Uterus (tissue), 4 donors: ENCODE data around the gene PHC1. TPM values are rescaled to one million over a fixed set of nuclear protein-coding genes. Genes with fewer than 3 reads are reported as not detected.

Experiments
- DNase-seq, 2 donors: peaks; one replicate each; pipeline ENCODE4 v3.0.0-alpha.2; 2019 to 2020
- H3K27ac ChIP-seq, 2 donors: fragments of 200-600 bp; sonication (generic); 1 replicate in 1 of 2; 2 replicates in 1 of 2; pipeline ENCODE4 v1.5.1; 2016 to 2018
- H3K27me3 ChIP-seq, 2 donors: fragments of 200-600 bp; sonication (generic); one replicate each; pipeline ENCODE4 v1.5.1; 2018 to 2019; ENCODE audit warnings: control low read depth in 1 of 2
- H3K36me3 ChIP-seq, 2 donors: fragments of 200-600 bp; sonication (generic); one replicate each; pipeline ENCODE4 v1.5.1; 2019; ENCODE audit warnings: control low read depth in 1 of 2
- H3K4me1 ChIP-seq, 2 donors: fragments of 200-600 bp; sonication (generic); one replicate each; pipeline ENCODE4 v1.5.1; 2018 to 2019; ENCODE audit warnings: control low read depth in 1 of 2
- H3K4me3 ChIP-seq, 2 donors: fragments of 200-600 bp; sonication (generic); 1 replicate in 1 of 2; 2 replicates in 1 of 2; pipeline ENCODE4 v1.5.1; 2018 to 2019; ENCODE audit warnings: mild to moderate bottlenecking in 1 of 2
- H3K9me3 ChIP-seq, 2 donors: fragments of 200-600 bp; sonication (generic); one replicate each; pipeline ENCODE4 v1.5.1; 2019; ENCODE audit warnings: control low read depth in 1 of 2
- POLR2A ChIP-seq, 2 donors: fragments of 450-650 bp; IDR thresholded peaks; one replicate each; pipeline ENCODE4 v1.6.1; 2016; ENCODE audit warnings: antibody characterized with exemption in 2 of 2, mild to moderate bottlenecking in 1 of 2, moderate library complexity in 1 of 2
- intact Hi-C: fragments of 100-400 bp; cut with DNase I; formaldehyde crosslinking; loops from one replicate; pipeline ENCODE4 v1.15.1; 2023; ENCODE audit warnings: low total_unique reads
- total RNA-seq, 4 donors: library from RNA; depleted of rRNA in 3 of 4; stranded (reverse); fragments of >200 nt in 3 of 4; gene quantifications; one replicate each; pipeline versions ENCODE4 v1.1.0 to v1.2.4, GENCODE V29; 2014 to 2023
- TF ChIP-seq, protein P1 (sequence below), 4 experiments: fragments of 200-600 bp in 2 of 4; fragments of 450-650 bp in 2 of 4; sonication (generic) in 2 of 4; IDR thresholded peaks; one replicate each; pipeline ENCODE4 v1.5.1; 2016 to 2019; ENCODE audit warnings: antibody characterized with exemption in 4 of 4, mild to moderate bottlenecking in 2 of 4, moderate library complexity in 1 of 4
- donor health status: DM: yes; HTN: yes; CAD: no.

The PHC1 gene
- total RNA-seq, 4 donors from 2014 or later = 27.7 to 82.0 (median 53.7) TPM

DNA sequence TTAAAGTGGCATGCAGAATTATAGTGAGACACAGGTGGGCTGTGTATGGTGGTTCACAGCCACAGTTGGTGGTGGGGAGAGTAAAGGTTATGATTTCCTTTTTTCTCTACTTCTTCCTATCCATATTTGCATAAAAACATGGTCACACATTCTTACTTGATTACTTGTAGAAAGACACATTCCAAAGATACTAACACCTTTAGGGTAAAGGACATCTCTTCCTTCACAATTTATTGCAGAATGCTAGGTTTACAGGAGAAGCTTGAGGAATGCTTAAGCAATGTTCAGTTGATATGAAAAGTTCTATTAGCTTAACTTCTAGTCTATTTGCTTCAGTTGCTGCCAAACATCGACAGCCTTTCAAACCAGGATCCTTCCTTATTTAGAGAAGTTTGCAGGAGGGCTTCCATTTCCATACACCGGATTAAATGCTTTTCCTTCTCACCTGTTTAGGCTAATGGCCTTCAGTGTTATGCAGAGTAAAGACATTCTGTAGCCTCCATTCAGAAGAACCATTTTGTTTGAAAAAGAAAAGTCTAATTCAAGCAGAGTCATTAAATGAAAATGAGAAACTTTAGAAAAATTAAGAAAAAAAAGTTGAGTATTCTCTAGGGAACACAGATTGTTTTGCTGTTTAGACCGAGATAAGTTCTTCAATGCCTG is 2.6 kb upstream of the PHC1 start:
- intact Hi-C loops = no loop called here
- Histone ChIP-seq H3K4me1 (peaks cover 0 to 7% of the 10 kb centered on the region in 2 donors), H3K36me3 (no peaks in the 10 kb centered on the region), H3K9me3 (no peaks in the 10 kb centered on the region), H3K27ac (no peak overlapping the region), H3K27me3 (no peaks in the 10 kb centered on the region), H3K4me3 (no peak overlapping the region)
- TF ChIP-seq, protein P1, sequence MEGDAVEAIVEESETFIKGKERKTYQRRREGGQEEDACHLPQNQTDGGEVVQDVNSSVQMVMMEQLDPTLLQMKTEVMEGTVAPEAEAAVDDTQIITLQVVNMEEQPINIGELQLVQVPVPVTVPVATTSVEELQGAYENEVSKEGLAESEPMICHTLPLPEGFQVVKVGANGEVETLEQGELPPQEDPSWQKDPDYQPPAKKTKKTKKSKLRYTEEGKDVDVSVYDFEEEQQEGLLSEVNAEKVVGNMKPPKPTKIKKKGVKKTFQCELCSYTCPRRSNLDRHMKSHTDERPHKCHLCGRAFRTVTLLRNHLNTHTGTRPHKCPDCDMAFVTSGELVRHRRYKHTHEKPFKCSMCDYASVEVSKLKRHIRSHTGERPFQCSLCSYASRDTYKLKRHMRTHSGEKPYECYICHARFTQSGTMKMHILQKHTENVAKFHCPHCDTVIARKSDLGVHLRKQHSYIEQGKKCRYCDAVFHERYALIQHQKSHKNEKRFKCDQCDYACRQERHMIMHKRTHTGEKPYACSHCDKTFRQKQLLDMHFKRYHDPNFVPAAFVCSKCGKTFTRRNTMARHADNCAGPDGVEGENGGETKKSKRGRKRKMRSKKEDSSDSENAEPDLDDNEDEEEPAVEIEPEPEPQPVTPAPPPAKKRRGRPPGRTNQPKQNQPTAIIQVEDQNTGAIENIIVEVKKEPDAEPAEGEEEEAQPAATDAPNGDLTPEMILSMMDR (IDR thresholded peaks at IDR 0.05) = no peak
- TF ChIP-seq POLR2A (IDR thresholded peaks at IDR 0.05) = no peak
- DNase-seq = no peak

DNA sequence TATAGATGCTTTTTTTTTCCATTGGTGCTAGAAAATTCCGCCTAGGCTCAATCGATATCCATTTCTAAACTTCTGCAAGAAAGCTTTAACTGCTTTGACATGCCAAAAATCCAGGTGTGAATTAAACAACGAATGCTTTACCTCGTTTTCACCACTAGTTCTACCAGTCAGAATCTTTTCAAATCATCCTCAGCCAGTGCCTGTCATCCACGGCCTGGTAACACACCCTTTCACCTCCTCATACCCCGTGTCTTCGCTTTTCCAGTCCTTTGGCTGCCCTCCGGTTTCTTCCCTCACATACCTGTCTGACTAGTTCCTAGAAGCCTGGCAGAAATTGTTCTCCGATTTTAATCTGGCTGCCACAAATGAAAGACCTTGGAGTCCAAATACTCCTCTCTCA is 1.4 kb upstream of the PHC1 start:
- Histone ChIP-seq H3K4me1 (peaks cover 0 to 7% of the 10 kb centered on the region in 2 donors), H3K27me3 (no peaks in the 10 kb centered on the region), H3K27ac (peak overlapping the region; percentile 91 to 96), H3K36me3 (no peaks in the 10 kb centered on the region), H3K4me3 (no peak overlapping the region), H3K9me3 (no peaks in the 10 kb centered on the region)
- no peak for TF ChIP-seq POLR2A (IDR thresholded peaks at IDR 0.05)
- TF ChIP-seq, protein P1 (IDR thresholded peaks at IDR 0.05) = no peak
- no peak for DNase-seq
- intact Hi-C loops = no loop called here

DNA sequence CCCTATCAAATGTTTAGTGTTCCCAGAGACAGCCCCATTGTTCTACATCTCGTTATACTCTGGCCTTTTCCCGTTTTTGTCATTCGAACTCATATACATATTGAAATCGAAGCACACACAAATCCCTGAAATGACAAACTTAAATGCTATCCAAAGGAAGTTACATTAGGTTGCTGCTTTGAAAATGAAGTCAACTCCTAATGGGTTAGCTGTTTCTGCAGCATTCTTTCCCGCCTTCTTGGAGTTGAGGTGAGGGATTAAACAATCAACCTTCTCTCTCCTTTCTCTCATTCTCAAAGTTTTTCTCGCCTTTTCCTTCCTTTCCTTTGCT is 642 bp upstream of the PHC1 start:
- no peak for TF ChIP-seq POLR2A (IDR thresholded peaks at IDR 0.05)
- TF ChIP-seq, protein P1 (IDR thresholded peaks at IDR 0.05) = no peak
- intact Hi-C loops = no loop called here
- no peaks in the 10 kb centered on the region for H3K9me3 ChIP-seq

DNA sequence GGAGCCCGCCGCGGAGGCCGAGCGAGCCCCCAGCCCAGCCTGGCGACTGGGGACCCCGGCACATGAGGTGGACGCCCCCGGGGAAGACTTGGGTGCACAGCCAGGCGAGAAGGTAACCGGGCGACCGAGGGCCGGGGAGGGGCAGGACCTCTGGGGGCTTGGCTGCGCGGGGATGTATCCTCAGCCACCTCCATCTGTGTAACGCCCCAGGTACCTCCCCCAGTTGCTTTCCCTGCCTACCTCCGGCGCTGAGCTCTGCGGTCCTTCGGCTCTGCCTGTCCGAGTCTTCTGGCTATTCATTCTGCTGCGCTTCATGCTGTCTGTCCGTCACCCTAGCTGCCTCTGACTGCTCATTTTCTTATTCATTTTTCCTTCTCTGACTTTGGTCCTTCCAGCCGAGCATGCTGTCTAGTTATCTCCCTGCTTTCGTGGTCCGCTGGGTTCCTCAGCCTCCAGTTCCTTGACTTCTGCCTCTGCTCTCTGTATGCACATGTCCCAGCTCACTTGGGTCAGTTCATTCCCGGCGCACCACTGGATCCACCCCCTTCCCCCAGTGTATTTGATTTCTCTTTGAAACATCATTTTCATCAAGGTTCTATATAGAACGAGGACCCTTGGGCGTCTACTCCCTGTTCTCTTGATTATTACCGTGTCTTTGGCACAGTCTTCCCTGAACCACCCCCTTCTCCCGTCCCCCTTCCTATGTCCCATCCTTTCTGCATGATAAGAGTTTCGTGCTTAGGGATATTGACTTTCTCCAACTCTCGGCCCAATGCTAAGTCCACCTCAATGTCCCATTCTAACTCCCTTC is 612 bp downstream of the PHC1 start:
- intact Hi-C loops = no loop called here
- Histone ChIP-seq H3K4me3 (peak overlapping the region; percentile 66 to 82), H3K27me3 (no peaks in the 10 kb centered on the region), H3K27ac (peak overlapping the region; percentile 91 to 96), H3K36me3 (no peaks in the 10 kb centered on the region), H3K4me1 (peaks cover 0 to 7% of the 10 kb centered on the region in 2 donors), H3K9me3 (no peaks in the 10 kb centered on the region)
- DNase-seq = peak; percentile 41 to 46
- TF ChIP-seq POLR2A (IDR thresholded peaks at IDR 0.05) = peak in 1 of 2 donors; percentile 8
- TF ChIP-seq, protein P1 (IDR thresholded peaks at IDR 0.05) = no peak

More for the DNA sequence above, 642 bp upstream of the PHC1 start:
- DNase-seq = no peak
- peak overlapping the region; percentile 66 to 82 for H3K4me3 ChIP-seq
- peak overlapping the region; percentile 91 to 96 for H3K27ac ChIP-seq
- H3K4me1 ChIP-seq = peaks cover 0 to 7% of the 10 kb centered on the region in 2 donors
- no peaks in the 10 kb centered on the region for H3K27me3 ChIP-seq
- H3K36me3 ChIP-seq = no peaks in the 10 kb centered on the region

DNA sequence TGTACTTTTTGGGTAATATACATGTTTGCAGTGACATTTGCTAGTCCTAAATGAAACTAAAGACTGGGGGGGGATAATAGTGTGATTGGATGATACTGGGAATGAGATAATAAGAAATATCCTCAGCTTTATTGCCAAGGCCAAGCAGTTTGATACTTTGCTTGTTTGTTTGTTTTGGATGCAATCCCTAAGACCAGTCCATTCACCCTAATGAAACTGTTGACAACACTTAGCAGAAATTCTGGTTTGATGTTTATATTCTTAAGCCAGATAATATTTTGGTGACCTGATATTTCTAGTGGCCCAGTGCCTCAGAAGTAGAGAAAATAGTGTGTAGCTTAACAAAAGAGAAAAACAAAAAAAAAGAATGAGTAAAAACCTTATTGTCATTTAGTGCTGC is 1.8 kb downstream of the PHC1 start:
- Histone ChIP-seq H3K4me3 (no peak overlapping the region), H3K9me3 (no peaks in the 10 kb centered on the region), H3K4me1 (peaks cover 0 to 7% of the 10 kb centered on the region in 2 donors), H3K27me3 (no peaks in the 10 kb centered on the region), H3K27ac (no peak overlapping the region), H3K36me3 (no peaks in the 10 kb centered on the region)
- DNase-seq = no peak
- no peak for TF ChIP-seq POLR2A (IDR thresholded peaks at IDR 0.05)
- TF ChIP-seq, protein P1 (IDR thresholded peaks at IDR 0.05) = no peak
- intact Hi-C loops = no loop called here
